HG03280 (cell line): ENCODE measurements around the gene A4GALT.
"Not testable (repeated sequence)": the region's sequence is repeated elsewhere in the genome, so short reads cannot be mapped to it uniquely, and the experiment has no call there.

Experiments used
- ATAC-seq: cut with Tn5 transposase; IDR thresholded peaks from one replicate; pipeline ENCODE4 v1.9.1; 2021; ENCODE audit warnings: mild to moderate bottlenecking, moderate library complexity; ENCODE audit not compliant: unreplicated experiment

Gene A4GALT

GRCh38 chr22:42742940-42743339 is 22.3 kb upstream of the A4GALT start:
- ATAC-seq: no peak

- not testable (repeated sequence) for ATAC-seq
These were observed 19.6 kb upstream of the A4GALT start for GRCh38 chr22:42740320-42740719.

GRCh38 chr22:42734406-42734805 is 13.7 kb upstream of the A4GALT start:
- no peak for ATAC-seq

- ATAC-seq: not testable (repeated sequence)
These were observed 12.7 kb upstream of the A4GALT start for GRCh38 chr22:42733394-42733793.

GRCh38 chr22:42732081-42732480 is 11.4 kb upstream of the A4GALT start:
- ATAC-seq: no peak

- no peak for ATAC-seq
These were observed 6.1 kb upstream of the A4GALT start for GRCh38 chr22:42726811-42727210.

GRCh38 chr22:42725606-42726355 is 5.1 kb upstream of the A4GALT start:
- no peak for ATAC-seq

- no peak for ATAC-seq
These were observed 3.4 kb upstream of the A4GALT start for GRCh38 chr22:42724062-42724461.

GRCh38 chr22:42721045-42721434 is 370 bp upstream of the A4GALT start:
- no peak for ATAC-seq

- no peak for ATAC-seq
These were observed 911 bp downstream of the A4GALT start for GRCh38 chr22:42719656-42720262.

- no peak for ATAC-seq
These were observed 1.5 kb downstream of the A4GALT start for GRCh38 chr22:42719133-42719532.

- ATAC-seq: no peak
These were observed 3.3 kb downstream of the A4GALT start for GRCh38 chr22:42717197-42717928.

GRCh38 chr22:42716649-42717127 is 4.0 kb downstream of the A4GALT start:
- ATAC-seq: no peak

- ATAC-seq: no peak
These were observed 4.4 kb downstream of the A4GALT start for GRCh38 chr22:42716221-42716620.

- ATAC-seq: no peak
These were observed 5.8 kb downstream of the A4GALT start for GRCh38 chr22:42714768-42715390.

- no peak for ATAC-seq
These were observed 6.4 kb downstream of the A4GALT start for GRCh38 chr22:42714308-42714707.

GRCh38 chr22:42711895-42712837 is 8.5 kb downstream of the A4GALT start:
- no peak for ATAC-seq

GRCh38 chr22:42711281-42711731 is 9.4 kb downstream of the A4GALT start:
- ATAC-seq: no peak

GRCh38 chr22:42708417-42708816 is 12.3 kb downstream of the A4GALT start:
- ATAC-seq: no peak

GRCh38 chr22:42707496-42707895 is 13.2 kb downstream of the A4GALT start:
- ATAC-seq: no peak
